ENCODE results near the gene FRRS1L.

The FRRS1L gene

GRCh38 chr9:109176963-109177362 lies 9.9 kb upstream of the FRRS1L start:
- in situ Hi-C loops (cut with MboI; ENCODE audit: low sequenced_read_pairs), result no loop called here

- in situ Hi-C loops (cut with MboI; ENCODE audit: low sequenced_read_pairs), result no loop called here
Observed at GRCh38 chr9:109176386-109176785, 9.3 kb upstream of the FRRS1L start.

- in situ Hi-C loops (cut with MboI; ENCODE audit: low sequenced_read_pairs), result no loop called here
Observed at GRCh38 chr9:109172935-109173334, 5.9 kb upstream of the FRRS1L start.

GRCh38 chr9:109171926-109172325 lies 4.9 kb upstream of the FRRS1L start:
- in situ Hi-C loops (cut with MboI; ENCODE audit: low sequenced_read_pairs), result no loop called here

GRCh38 chr9:109168170-109168569 lies 1.1 kb upstream of the FRRS1L start:
- in situ Hi-C loops (cut with MboI; ENCODE audit: low sequenced_read_pairs), result no loop called here

GRCh38 chr9:109167716-109168115 lies 667 bp upstream of the FRRS1L start:
- in situ Hi-C loops (cut with MboI; ENCODE audit: low sequenced_read_pairs), result no loop called here

GRCh38 chr9:109166171-109166770 lies 778 bp downstream of the FRRS1L start:
- in situ Hi-C loops (cut with MboI; ENCODE audit: low sequenced_read_pairs), result no loop called here

- in situ Hi-C loops (cut with MboI; ENCODE audit: low sequenced_read_pairs), result no loop called here
Observed at GRCh38 chr9:109164042-109164441, 3.0 kb downstream of the FRRS1L start.

GRCh38 chr9:109163194-109163593 lies 3.9 kb downstream of the FRRS1L start:
- in situ Hi-C loops (cut with MboI; ENCODE audit: low sequenced_read_pairs), result no loop called here

GRCh38 chr9:109162677-109163076 lies 4.4 kb downstream of the FRRS1L start:
- in situ Hi-C loops (cut with MboI; ENCODE audit: low sequenced_read_pairs), result no loop called here

- in situ Hi-C loops (cut with MboI; ENCODE audit: low sequenced_read_pairs), result no loop called here
Observed at GRCh38 chr9:109161471-109161870, 5.6 kb downstream of the FRRS1L start.

- in situ Hi-C loops (cut with MboI; ENCODE audit: low sequenced_read_pairs), result no loop called here
Observed at GRCh38 chr9:109159583-109159982, 7.5 kb downstream of the FRRS1L start.

- in situ Hi-C loops (cut with MboI; ENCODE audit: low sequenced_read_pairs), result no loop called here
Observed at GRCh38 chr9:109158651-109159050, 8.4 kb downstream of the FRRS1L start.

GRCh38 chr9:109156708-109157107 lies 10.3 kb downstream of the FRRS1L start:
- in situ Hi-C loops (cut with MboI; ENCODE audit: low sequenced_read_pairs), result no loop called here

GRCh38 chr9:109150925-109151545 lies 16.0 kb downstream of the FRRS1L start:
- in situ Hi-C loops (cut with MboI; ENCODE audit: low sequenced_read_pairs), result no loop called here

GRCh38 chr9:109149722-109150121 lies 17.3 kb downstream of the FRRS1L start:
- in situ Hi-C loops (cut with MboI; ENCODE audit: low sequenced_read_pairs), result no loop called here

GRCh38 chr9:109149089-109149488 lies 18.0 kb downstream of the FRRS1L start:
- in situ Hi-C loops (cut with MboI; ENCODE audit: low sequenced_read_pairs), result no loop called here

GRCh38 chr9:109145051-109145450 lies 22.0 kb downstream of the FRRS1L start:
- in situ Hi-C loops (cut with MboI; ENCODE audit: low sequenced_read_pairs), result no loop called here

GRCh38 chr9:109143881-109144562 lies 23.0 kb downstream of the FRRS1L start:
- in situ Hi-C loops (cut with MboI; ENCODE audit: low sequenced_read_pairs), result no loop called here

GRCh38 chr9:109141375-109141774 lies 25.7 kb downstream of the FRRS1L start:
- in situ Hi-C loops (cut with MboI; ENCODE audit: low sequenced_read_pairs), result no loop called here

- in situ Hi-C loops (cut with MboI; ENCODE audit: low sequenced_read_pairs), result no loop called here
Observed at GRCh38 chr9:109139851-109140250, 27.2 kb downstream of the FRRS1L start.

GRCh38 chr9:109138421-109138820 lies 28.6 kb downstream of the FRRS1L start:
- in situ Hi-C loops (cut with MboI; ENCODE audit: low sequenced_read_pairs), result no loop called here

Data from HL-60/S4 treated with retinoic acid at 250 ng/mL for 4 days and 3 days (cell line).